HCT116 (cell line): Measurements from ENCODE around the gene LGALS4. TPM values are rescaled to one million over a fixed set of nuclear protein-coding genes. Genes with fewer than 3 reads are reported as not detected.

Experiments
- ATAC-seq: fragments of 200-7000 bp; cut with Tn5 transposase; 2 replicates; pipeline ENCODE4 v1.9.1; 2020; ENCODE audit warnings: mild to moderate bottlenecking, moderate library complexity
- BruUV-seq: library from RNA; stranded (reverse); fragments of 400-500 nt; replicated peaks from 2 replicates; lab custom pipeline; 2021; lab: Mats Ljungman, UMichigan
- CTCF ChIA-PET: fragments of 300-600 bp; sonication (Branson Sonifier 250); formaldehyde crosslinking; loops from one replicate; lab custom pipeline; 2021; ENCODE audit warnings: antibody characterized with exemption; lab: Charles Lee
- POLR2A ChIA-PET: fragments of 300-600, 350-600 bp; sonication (Branson Sonifier 250); formaldehyde crosslinking; loops from one replicate; lab custom pipeline; 2021; ENCODE audit warnings: antibody characterized with exemption; lab: Charles Lee
- RAD21 ChIA-PET, 2 experiments: fragments of 300-600 bp; sonication (Branson Sonifier 250); formaldehyde crosslinking; loops; one replicate each; lab custom pipeline; 2023; ENCODE audit warnings: low total read pairs in 2 of 2; ENCODE audit not compliant: uncharacterized antibody in 2 of 2, unreplicated experiment in 2 of 2, low non-redundant PET in 1 of 2; lab: Charles Lee
- DNase-seq: peaks from one replicate; pipeline ENCODE4 v3.0.0-alpha.2; 2010; ENCODE audit warnings: low read depth, low spot score
- H2AFZ ChIP-seq: fragments of 200-600 bp; shearing (Covaris generic), sonication (generic); 2 replicates; pipeline ENCODE4 v1.6.1; 2017; ENCODE audit warnings: low read depth, mixed run types, mixed read lengths, antibody characterized with exemption, low read length; ENCODE audit not compliant: poor library complexity, severe bottlenecking
- H3K27ac ChIP-seq: 2 replicates; pipeline ENCODE4 v1.5.1; 2012; ENCODE audit warnings: low read depth, low read length
- H3K27me3 ChIP-seq: fragments of 200-600 bp; sonication (generic); 2 replicates; pipeline ENCODE4 v1.6.1; 2016; ENCODE audit warnings: mixed run types, low read length, mixed read lengths; ENCODE audit not compliant: insufficient read depth
- H3K36me3 ChIP-seq, 2 experiments: fragments of 200-500 bp in 1 of 2; fragments of 200-600 bp in 1 of 2; sonication (Bioruptor generic) in 1 of 2; sonication (generic) in 1 of 2; 2 replicates each; pipeline versions ENCODE4 v1.5.1 to v1.6.1; 2014 to 2016; ENCODE audit warnings: low read length in 2 of 2, inconsistent platforms in 1 of 2, mixed read lengths in 1 of 2, mixed run types in 1 of 2; ENCODE audit not compliant: insufficient read depth in 2 of 2, control insufficient read depth in 1 of 2
- H3K4me1 ChIP-seq, 2 experiments: fragments of 200-600 bp in 1 of 2; sonication (generic) in 1 of 2; 2 replicates each; pipeline versions ENCODE4 v1.5.1 to v1.6.1; 2012 to 2017; ENCODE audit warnings: low read length in 2 of 2, inconsistent platforms in 1 of 2, mild to moderate bottlenecking in 1 of 2, mixed read lengths in 1 of 2, mixed run types in 1 of 2, moderate library complexity in 1 of 2; ENCODE audit not compliant: insufficient read depth in 2 of 2, control insufficient read depth in 1 of 2
- H3K4me2 ChIP-seq: fragments of 200-600 bp; sonication (generic); 2 replicates; pipeline ENCODE4 v1.6.1; 2017; ENCODE audit warnings: mixed run types, low read length, mixed read lengths
- H3K4me3 ChIP-seq, 2 experiments: fragments of 200-600 bp in 1 of 2; sonication (generic) in 1 of 2; replicated peaks in 1 of 2; 2 replicates each; pipeline ENCODE4 v1.5.1; 2011 to 2016; ENCODE audit warnings: low read length in 2 of 2, control low read depth in 1 of 2, low read depth in 1 of 2, mild to moderate bottlenecking in 1 of 2, mixed read lengths in 1 of 2, mixed run types in 1 of 2
- H3K79me2 ChIP-seq: fragments of 200-600 bp; sonication (generic); 2 replicates; pipeline ENCODE4 v1.6.1; 2017; ENCODE audit warnings: mild to moderate bottlenecking, mixed run types, low read length, moderate library complexity, mixed read lengths; ENCODE audit not compliant: insufficient read depth
- H3K9ac ChIP-seq: fragments of 200-600 bp; sonication (generic); 2 replicates; pipeline ENCODE4 v1.6.1; 2016; ENCODE audit warnings: low read length, mixed read lengths
- H3K9me2 ChIP-seq: fragments of 200-600 bp; sonication (generic), shearing (Covaris generic); 2 replicates; pipeline ENCODE4 v1.6.1; 2017; ENCODE audit warnings: mixed run types, mild to moderate bottlenecking, moderate library complexity; ENCODE audit not compliant: insufficient read depth
- H3K9me3 ChIP-seq, 2 experiments: fragments of 200-500 bp in 1 of 2; fragments of 200-600 bp in 1 of 2; sonication (Bioruptor generic) in 1 of 2; sonication (generic) in 1 of 2; 2 replicates each; pipeline ENCODE4 v1.6.1; 2014 to 2017; ENCODE audit warnings: low read length in 2 of 2, mixed read lengths in 2 of 2, inconsistent platforms in 1 of 2, low read depth in 1 of 2, mild to moderate bottlenecking in 1 of 2, mixed run types in 1 of 2, moderate library complexity in 1 of 2; ENCODE audit not compliant: control insufficient read depth in 1 of 2, insufficient read depth in 1 of 2
- H4K20me1 ChIP-seq: fragments of 200-600 bp; sonication (generic), shearing (Covaris generic); 2 replicates; pipeline ENCODE4 v1.6.1; 2017; ENCODE audit warnings: mixed run types, mild to moderate bottlenecking, moderate library complexity; ENCODE audit not compliant: insufficient read depth
- ATF3 ChIP-seq: IDR thresholded peaks from 2 replicates; pipeline ENCODE4 v1.6.1; 2012
- CBX3 ChIP-seq: IDR thresholded peaks from 2 replicates; pipeline ENCODE4 v1.6.1; 2012; ENCODE audit warnings: low read depth
- CEBPB ChIP-seq: IDR thresholded peaks from 2 replicates; pipeline ENCODE4 v1.6.1; 2012; ENCODE audit warnings: low read depth
- CTCF ChIP-seq, 3 experiments: fragments of 200-600 bp in 1 of 3; sonication (generic) in 1 of 3; IDR thresholded peaks in 2 of 3; conservative IDR thresholded peaks in 1 of 3; 2 replicates each; pipeline ENCODE4 v1.5.1; 2012 to 2017; ENCODE audit warnings: low read depth in 2 of 3, low read length in 2 of 3, antibody characterized with exemption in 1 of 3, borderline replicate concordance in 1 of 3, control low read depth in 1 of 3, mild to moderate bottlenecking in 1 of 3, mixed read lengths in 1 of 3, mixed run types in 1 of 3, moderate library complexity in 1 of 3; ENCODE audit not compliant: insufficient read depth in 1 of 3
- EGR1 ChIP-seq: IDR thresholded peaks from 2 replicates; pipeline ENCODE4 v1.6.1; 2012; ENCODE audit warnings: low read depth
- ELF1 ChIP-seq: IDR thresholded peaks from 2 replicates; pipeline ENCODE4 v1.6.1; 2012; ENCODE audit warnings: low read depth, borderline replicate concordance
- EZH2phosphoT487 ChIP-seq: fragments of 200-600 bp; IDR thresholded peaks from 2 replicates; pipeline ENCODE4 v1.6.1; 2018; ENCODE audit warnings: antibody characterized with exemption, borderline replicate concordance
- FOSL1 ChIP-seq: IDR thresholded peaks from 2 replicates; pipeline ENCODE4 v1.6.1; 2012; ENCODE audit warnings: low read depth
- POLR2A ChIP-seq: IDR thresholded peaks from 2 replicates; pipeline ENCODE4 v1.7.0; 2011; ENCODE audit warnings: borderline replicate concordance; ENCODE audit not compliant: insufficient read depth, insufficient read length; ENCODE audit errors: extremely low read depth
- POLR2AphosphoS5 ChIP-seq: IDR thresholded peaks from 2 replicates; pipeline ENCODE4 v1.6.1; 2011; ENCODE audit warnings: mild to moderate bottlenecking, low read depth, low read length, moderate library complexity
- RAD21 ChIP-seq: IDR thresholded peaks from 2 replicates; pipeline ENCODE4 v1.6.1; 2012; ENCODE audit warnings: low read depth, mild to moderate bottlenecking
- REST ChIP-seq: IDR thresholded peaks from 2 replicates; pipeline ENCODE4 v1.6.1; 2012; ENCODE audit warnings: low read depth
- SIN3A ChIP-seq: IDR thresholded peaks from 2 replicates; pipeline ENCODE4 v1.6.1; 2012; ENCODE audit warnings: low read depth
- SRF ChIP-seq: IDR thresholded peaks from 2 replicates; pipeline ENCODE4 v1.6.1; 2012; ENCODE audit warnings: low read depth
- TCF7L2 ChIP-seq: IDR thresholded peaks from 2 replicates; pipeline ENCODE4 v1.7.0; 2011; ENCODE audit warnings: borderline replicate concordance, inconsistent platforms; ENCODE audit not compliant: insufficient read depth, insufficient read length; ENCODE audit errors: extremely low read depth
- ZBTB33 ChIP-seq: IDR thresholded peaks from 2 replicates; pipeline ENCODE4 v1.6.1; 2011; ENCODE audit warnings: mild to moderate bottlenecking, low read length, moderate library complexity; ENCODE audit not compliant: insufficient replicate concordance; ENCODE audit errors: extremely low read depth
- ZFX ChIP-seq: fragments of 450-650 bp; IDR thresholded peaks from 2 replicates; pipeline ENCODE4 v1.6.1; 2017
- ZNF274 ChIP-seq: fragments of 200-500 bp; sonication (Bioruptor generic); IDR thresholded peaks from 2 replicates; pipeline ENCODE4 v1.6.1; 2014; ENCODE audit warnings: mild to moderate bottlenecking, low read depth, low read length, inconsistent platforms
- intact Hi-C: fragments of 100-400 bp; cut with micrococcal nuclease; formaldehyde crosslinking; loops from 2 replicates; pipeline ENCODE4 v1.10.0; 2022
- total RNA-seq: library from RNA; stranded (reverse); gene quantifications from one replicate; pipeline ENCODE4 v1.2.1, GENCODE V29; 2021; ENCODE audit not compliant: unreplicated experiment

LGALS4 gene
- total RNA-seq, 1 experiment from 2014 or later, result 0.86 TPM

GRCh38 chr19:38813323-38813722, 578 bp upstream of the LGALS4 start:
- H4K20me1 ChIP-seq, result no peaks in the 10 kb centered on the region
- CTCF ChIA-PET, result no interaction called here
- ATAC-seq, result no peak
- H3K36me3 ChIP-seq, result no peaks in the 10 kb centered on the region
- RAD21 ChIA-PET, result no interaction called here
- no peak overlapping the region for H2AFZ ChIP-seq
- no peaks in the 10 kb centered on the region for H3K27me3 ChIP-seq
- intact Hi-C loops, result no loop called here
- H3K79me2 ChIP-seq, result no peaks in the 10 kb centered on the region
- TF ChIP-seq POLR2A (no peak), POLR2AphosphoS5 (no peak), RAD21 (no peak), CTCF (IDR thresholded peaks at IDR 0.05 in 2 of 3, conservative IDR thresholded peaks at IDR 0.05 in 1 of 3; ENCODE audit: borderline replicate concordance in 1 of 3, insufficient read depth in 1 of 3, low read depth in 2 of 3, low read length in 2 of 3) (no peak), ZNF274 (no peak), SRF (no peak), ZBTB33 (no peak), FOSL1 (no peak), CEBPB (no peak), TCF7L2 (no peak), ELF1 (no peak), CBX3 (no peak), SIN3A (no peak), EGR1 (no peak), EZH2phosphoT487 (no peak), REST (no peak), ATF3 (no peak), ZFX (no peak)
- no peak overlapping the region for H3K27ac ChIP-seq
- H3K4me3 ChIP-seq, result no peak overlapping the region
- no peaks in the 10 kb centered on the region for H3K4me1 ChIP-seq
- H3K4me2 ChIP-seq, result no peak overlapping the region
- no peaks in the 10 kb centered on the region for H3K9me2 ChIP-seq
- no peak overlapping the region for H3K9ac ChIP-seq
- H3K9me3 ChIP-seq, result no peaks in the 10 kb centered on the region
- POLR2A ChIA-PET, result interaction anchor here (2.4 kb wide), 1 partner anchor 9 kb away, joined by 16 read pairs; no protein-coding TSS in a partner anchor
- DNase-seq, result no peak
- BruUV-seq, result no TSS peak
